Stimulated activated CD8-positive, alpha-beta memory T cell treated with anti-CD3 and anti-CD28 coated beads, Interleukin-15, amount 100 ng/mL, for 24 hours (primary cell): ENCODE results near the gene ZNF217.
A peak's percentile ranks its signal among the peaks of the same experiment; 100 is the strongest.
"Not testable (repeated sequence)": the region's sequence is repeated elsewhere in the genome, so short reads cannot be mapped to it uniquely, and the experiment has no call there.

Experiments used
- DNase-seq: peaks from one replicate; pipeline ENCODE4 v3.0.0-alpha.2; 2020; ENCODE audit warnings: low read depth

Gene ZNF217

DNA sequence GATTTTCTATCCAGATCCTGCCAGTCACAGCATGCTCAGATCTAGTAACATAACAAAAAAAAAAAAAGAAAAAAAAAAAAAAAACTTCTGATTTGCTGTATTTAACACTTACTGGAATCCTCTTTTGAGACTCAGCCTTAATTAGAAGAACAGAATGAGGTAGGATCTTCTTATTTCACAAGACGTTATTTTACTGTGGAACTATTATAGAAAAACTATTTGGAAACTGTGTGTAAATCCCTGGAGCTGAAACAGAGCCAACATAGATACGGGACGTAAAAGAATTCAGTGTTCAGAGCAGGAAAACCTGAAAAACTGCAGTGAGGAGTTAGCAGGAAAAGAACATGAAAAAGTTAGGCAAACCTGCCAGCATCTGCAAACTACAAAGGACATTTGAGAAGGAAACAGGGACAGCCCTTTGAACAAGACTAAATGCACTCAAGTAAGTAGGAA lies 3.4 kb upstream of the ZNF217 start:
- DNase-seq: no peak

DNA sequence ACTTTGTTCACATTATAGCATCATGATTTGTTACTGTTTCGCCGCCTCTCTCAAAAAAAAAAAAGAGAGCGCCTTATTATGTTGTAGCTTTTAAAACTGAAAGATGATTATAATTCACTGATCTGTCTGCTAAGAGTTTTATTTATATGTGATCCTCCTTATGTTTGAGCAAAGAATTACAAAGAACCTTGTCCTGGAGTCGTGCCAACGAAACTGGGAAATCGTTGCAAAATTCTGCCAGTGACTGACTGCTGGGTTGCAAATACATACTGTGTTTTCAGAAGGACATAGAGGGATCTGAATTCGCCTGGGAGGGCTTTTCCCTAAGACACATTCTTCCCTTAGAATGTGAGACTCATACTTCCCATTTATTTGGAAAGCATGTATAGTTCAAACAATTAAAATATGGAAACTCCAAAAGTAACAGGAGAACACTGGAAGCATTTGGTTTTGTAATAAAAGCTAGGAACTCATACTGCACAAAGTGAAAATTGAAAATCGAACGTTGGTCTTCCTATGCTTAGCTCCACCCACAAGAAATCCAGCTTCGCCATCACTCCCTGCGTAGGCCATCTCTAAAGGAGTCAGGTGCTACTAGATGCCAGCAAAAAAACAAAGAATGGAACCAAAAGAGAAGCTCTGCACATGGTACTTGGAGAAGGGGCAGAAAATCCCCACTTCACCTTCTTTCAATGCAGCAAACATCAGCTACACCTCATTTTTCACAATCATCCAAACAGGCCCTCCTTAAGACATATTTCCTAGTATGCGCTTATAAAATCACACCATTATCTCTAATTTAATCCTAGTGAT lies 2.8 kb upstream of the ZNF217 start:
- not testable (repeated sequence) for DNase-seq

GRCh38 chr20:53595742-53596141 lies 2.1 kb upstream of the ZNF217 start:
- not testable (repeated sequence) for DNase-seq

DNA sequence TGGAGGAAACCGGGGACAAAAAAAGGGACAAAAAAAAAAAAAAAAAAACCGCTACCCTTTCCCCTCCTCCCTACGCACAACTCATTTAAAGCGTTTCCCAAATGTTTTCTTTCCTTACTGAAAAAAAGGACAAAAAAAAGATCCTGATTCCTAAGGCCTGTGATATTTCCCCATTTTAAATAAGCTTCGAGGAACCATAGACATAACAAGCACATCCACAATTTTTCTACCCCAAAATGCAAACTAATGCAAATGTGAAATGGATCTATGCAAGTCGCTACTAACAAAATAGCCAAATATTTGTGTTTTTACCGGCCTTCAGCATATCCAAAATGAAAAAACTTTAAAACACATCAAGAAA lies 1.4 kb upstream of the ZNF217 start:
- DNase-seq: no peak

GRCh38 chr20:53594068-53595017 lies 704 bp upstream of the ZNF217 start:
- peak; percentile 99 for DNase-seq

DNA sequence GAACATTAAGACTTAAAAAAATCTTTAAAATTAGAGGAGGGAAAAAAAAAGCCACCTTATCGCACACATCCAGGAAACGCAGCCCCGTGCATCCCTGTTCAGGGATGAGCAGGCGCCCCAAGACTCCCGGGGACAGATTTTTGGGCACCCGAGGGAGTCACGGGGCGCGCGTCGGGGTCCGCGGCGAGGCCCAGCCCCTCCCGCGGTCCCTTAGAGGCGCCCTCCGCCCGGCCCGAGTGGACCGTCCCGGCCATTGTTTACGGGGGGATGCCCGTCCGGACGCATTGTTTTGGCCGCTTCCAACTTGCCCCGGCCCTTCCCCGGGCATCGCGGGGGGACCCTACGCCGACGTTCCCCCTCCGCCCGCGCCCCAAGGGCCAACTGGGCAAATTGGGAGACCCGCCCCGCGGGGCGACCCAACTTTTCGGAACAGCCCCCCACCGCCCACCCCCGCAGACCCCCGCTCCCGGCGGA lies 610 bp downstream of the ZNF217 start:
- no peak for DNase-seq

DNA sequence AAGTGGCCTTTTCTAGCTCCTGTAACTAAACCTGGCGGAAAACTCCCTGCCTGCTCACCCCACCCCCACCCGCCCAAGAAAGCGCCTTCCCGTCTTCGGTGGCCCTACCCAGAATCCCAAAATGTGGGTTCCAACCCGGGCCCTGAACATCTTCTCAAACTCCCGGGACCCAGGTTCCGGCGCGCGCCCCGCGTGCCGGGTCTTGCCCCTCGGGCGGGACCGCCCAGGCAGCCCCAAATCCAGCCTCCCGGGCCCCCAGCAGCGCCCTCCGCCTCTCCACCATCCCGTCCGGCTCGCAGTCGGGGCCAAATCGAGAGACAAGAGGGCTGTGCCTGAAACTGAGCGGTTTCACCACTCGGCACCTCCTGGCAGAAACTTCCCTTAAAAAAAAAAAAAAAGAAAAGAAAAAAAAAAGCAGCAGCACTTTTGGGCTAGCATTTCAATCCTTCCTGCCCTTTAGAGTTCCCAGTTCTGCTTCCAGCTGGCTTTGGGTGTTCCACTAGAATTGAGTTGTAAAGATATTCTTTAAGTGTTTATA lies 1.1 kb downstream of the ZNF217 start:
- DNase-seq: not testable (repeated sequence)

DNA sequence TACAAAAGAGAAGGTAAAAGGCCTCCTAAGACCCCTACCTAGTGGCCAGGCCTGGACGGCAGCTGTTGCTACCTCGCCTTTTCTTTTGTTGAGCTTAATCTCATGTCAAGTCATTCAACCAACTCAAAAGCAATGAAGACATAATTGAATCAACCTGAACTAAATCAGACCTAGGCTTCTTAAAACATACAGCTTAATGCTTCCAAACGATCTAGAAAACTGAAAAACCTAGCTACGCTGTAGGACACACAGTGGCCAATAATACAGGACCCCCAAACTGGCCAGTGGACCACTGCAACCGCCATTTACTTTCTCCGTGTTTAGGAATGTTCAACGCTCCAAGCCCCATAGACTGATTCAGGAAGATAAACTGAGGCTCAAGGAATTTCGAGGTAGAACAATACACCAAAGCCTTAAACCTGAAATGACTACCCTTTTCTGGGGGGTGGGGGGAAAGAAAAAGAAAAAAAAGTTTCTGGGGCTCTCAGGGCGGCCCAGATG lies 1.6 kb downstream of the ZNF217 start:
- not testable (repeated sequence) for DNase-seq

DNA sequence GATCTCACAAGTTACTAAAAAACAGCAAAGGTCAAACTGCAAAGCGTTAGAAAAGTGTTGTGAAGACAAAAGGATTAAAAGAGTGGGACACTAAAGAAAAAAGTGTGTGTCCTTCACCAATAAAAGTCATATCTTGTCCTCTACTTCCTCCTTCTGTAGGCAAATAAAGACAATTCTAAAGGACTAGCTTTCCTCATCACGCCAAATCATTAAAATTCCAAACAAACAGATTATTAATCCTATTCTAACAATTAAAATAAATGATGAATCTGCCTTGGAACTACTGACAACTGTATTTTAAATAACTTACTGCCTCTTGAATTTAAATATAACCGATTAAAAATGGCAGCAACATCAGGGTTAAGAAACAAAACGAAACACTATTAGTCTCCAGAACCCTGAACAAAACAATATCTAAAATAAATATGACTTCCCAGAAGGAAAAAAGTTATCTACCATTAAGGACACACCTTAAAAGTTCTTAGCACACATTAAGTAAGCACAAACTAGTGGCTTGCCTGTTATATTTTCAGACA lies 2.4 kb downstream of the ZNF217 start:
- not testable (repeated sequence) for DNase-seq

DNA sequence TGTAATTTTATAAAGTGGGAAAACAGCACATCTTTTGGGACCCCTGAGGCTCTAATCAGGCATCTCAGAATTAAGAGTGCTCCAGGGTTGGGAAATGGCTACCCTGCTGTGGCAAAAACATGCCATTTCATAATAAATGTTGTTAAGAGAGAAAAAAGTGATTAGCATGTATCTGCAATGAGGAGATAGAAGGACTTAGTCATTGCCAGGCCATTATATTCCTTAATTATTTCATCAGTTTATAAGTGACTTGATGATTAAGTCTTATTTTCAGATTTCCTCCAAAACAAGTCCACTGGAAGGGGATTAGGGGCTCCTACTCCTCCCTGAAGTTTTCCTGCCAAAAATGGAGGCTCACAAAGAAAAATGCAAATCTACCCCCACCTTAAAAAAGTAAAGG lies 3.0 kb downstream of the ZNF217 start:
- DNase-seq: not testable (repeated sequence)

DNA sequence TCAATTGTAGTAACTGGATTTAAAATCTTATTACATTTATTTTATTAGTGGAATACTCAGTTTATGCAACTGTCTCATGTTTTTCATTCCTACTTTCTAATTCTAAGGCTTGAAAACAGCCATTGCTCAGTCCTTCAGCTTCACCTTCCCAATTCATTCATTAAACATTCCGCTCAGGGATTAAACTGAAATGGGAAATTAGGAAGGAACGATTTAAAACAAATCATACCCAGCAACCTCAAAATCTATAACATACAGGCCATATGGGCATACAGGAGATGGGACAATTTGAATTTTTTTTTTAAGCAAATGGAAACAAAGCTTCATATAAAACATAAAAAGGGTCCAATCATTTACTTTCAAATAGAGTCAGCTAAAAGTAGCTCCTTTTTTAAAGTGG lies 3.5 kb downstream of the ZNF217 start:
- DNase-seq: not testable (repeated sequence)

GRCh38 chr20:53589321-53590065 lies 4.1 kb downstream of the ZNF217 start:
- DNase-seq: not testable (repeated sequence)

- not testable (repeated sequence) for DNase-seq
Observed at GRCh38 chr20:53587157-53587703, 6.4 kb downstream of the ZNF217 start.

GRCh38 chr20:53586640-53587039 lies 7.0 kb downstream of the ZNF217 start:
- no peak for DNase-seq

GRCh38 chr20:53585910-53586309 lies 7.7 kb downstream of the ZNF217 start:
- not testable (repeated sequence) for DNase-seq

- not testable (repeated sequence) for DNase-seq
Observed at GRCh38 chr20:53585004-53585569, 8.6 kb downstream of the ZNF217 start.

- not testable (repeated sequence) for DNase-seq
Observed at GRCh38 chr20:53584550-53584913, 9.1 kb downstream of the ZNF217 start.

GRCh38 chr20:53583660-53584549 lies 9.7 kb downstream of the ZNF217 start:
- not testable (repeated sequence) for DNase-seq

GRCh38 chr20:53582574-53583351 lies 10.9 kb downstream of the ZNF217 start:
- no peak for DNase-seq
